Measurements from ENCODE around the gene ADNP. TPM values are rescaled to one million over a fixed set of nuclear protein-coding genes. Genes with fewer than 3 reads are reported as not detected.

ADNP gene
- total and polyA plus RNA-seq, 2 of the 13 experiments (the other 11 are each of a cell fraction or from before 2014, with no cell fraction given) = 21.0 to 21.5 TPM

- TF ChIP-seq HMGXB4 (CRISPR knock-in tag; IDR thresholded peaks at IDR 0.05; ENCODE audit: borderline replicate concordance in 1 of 2, low read depth in 1 of 2) = peak; percentile 100
- TF ChIP-seq ZNF570 (CRISPR knock-in tag; IDR thresholded peaks at IDR 0.05; ENCODE audit: borderline replicate concordance) = 0 out of 2 replicates have a peak, but pooled peaks have one; percentile 62
- TF ChIP-seq HOXD1 (CRISPR knock-in tag; IDR thresholded peaks at IDR 0.05) = no peak
- no peak for TF ChIP-seq ATF1 (CRISPR knock-in tag; IDR thresholded peaks at IDR 0.05)
- peak; percentile 85 for TF ChIP-seq ARID5B (CRISPR knock-in tag; IDR thresholded peaks at IDR 0.05)
- peak; percentile 90 for TF ChIP-seq KDM1A (CRISPR knock-in tag; IDR thresholded peaks at IDR 0.05)
- TF ChIP-seq ZBED4 (CRISPR knock-in tag; IDR thresholded peaks at IDR 0.05; ENCODE audit: borderline replicate concordance) = peak; percentile 75
- TF ChIP-seq DMTF1 (CRISPR knock-in tag; IDR thresholded peaks at IDR 0.05) = no peak
- TF ChIP-seq ZNF710 (CRISPR knock-in tag; IDR thresholded peaks at IDR 0.05; ENCODE audit: borderline replicate concordance) = peak; percentile 76; the same call in 1 of the 2 replicates
Measured at GRCh38 chr20:50929299-50930138, 1.7 kb downstream of the ADNP start (continued).

Data from HepG2 (cell line).